OCI-LY7 (cell line): ENCODE results near the gene STIL. TPM values are rescaled to one million over a fixed set of nuclear protein-coding genes. Genes with fewer than 3 reads are reported as not detected.
A peak's percentile ranks its signal among the peaks of the same experiment; 100 is the strongest.

Experiments used
- Bru-seq: library from RNA; stranded (reverse); fragments of 400-500 nt; gene quantifications from one replicate; lab custom pipeline; 2021; lab: Mats Ljungman, UMichigan
- BruChase-seq, 2 experiments: library from RNA; stranded (reverse); fragments of 400-500 nt; gene quantifications; one replicate each; lab custom pipeline; 2021; lab: Mats Ljungman, UMichigan
- BruUV-seq: library from RNA; stranded (reverse); fragments of 400-500 nt; replicated peaks from 2 replicates; lab custom pipeline; 2021; lab: Mats Ljungman, UMichigan
- CTCF ChIA-PET: fragments of 300-600 bp; sonication (Branson Sonifier 250); formaldehyde crosslinking; loops from one replicate; lab custom pipeline; 2022; ENCODE audit warnings: antibody characterized with exemption; ENCODE audit not compliant: unreplicated experiment; lab: Charles Lee
- POLR2A ChIA-PET: fragments of 300-600 bp; sonication (Branson Sonifier 250); formaldehyde crosslinking; loops from one replicate; lab custom pipeline; 2022; ENCODE audit warnings: antibody characterized with exemption; lab: Charles Lee
- DNase-seq: peaks from one replicate; pipeline ENCODE4 v3.0.0-alpha.2; 2015; ENCODE audit warnings: low spot score
- H2AFZ ChIP-seq: fragments of 200-600 bp; sonication (generic), shearing (Covaris generic); 2 replicates; pipeline ENCODE4 v1.6.1; 2014; ENCODE audit warnings: mild to moderate bottlenecking, antibody characterized with exemption, low read length, moderate library complexity
- H3K27ac ChIP-seq: fragments of 200-600 bp; sonication (generic); 2 replicates; pipeline ENCODE4 v1.5.1; 2014; ENCODE audit warnings: mixed run types, low read depth, mild to moderate bottlenecking, moderate library complexity, low read length, inconsistent platforms; ENCODE audit not compliant: poor library complexity, severe bottlenecking
- H3K36me3 ChIP-seq: fragments of 200-600 bp; sonication (generic); 2 replicates; pipeline ENCODE4 v1.6.1; 2014; ENCODE audit warnings: mild to moderate bottlenecking, antibody characterized with exemption, low read length, moderate library complexity, mixed read lengths; ENCODE audit not compliant: insufficient read depth
- H3K4me1 ChIP-seq: fragments of 200-600 bp; sonication (generic); 2 replicates; pipeline ENCODE4 v1.5.1; 2014; ENCODE audit warnings: mild to moderate bottlenecking, low read length; ENCODE audit not compliant: insufficient read depth, poor library complexity, severe bottlenecking
- H3K4me2 ChIP-seq: fragments of 200-600 bp; sonication (generic); 2 replicates; pipeline ENCODE4 v1.6.1; 2014; ENCODE audit warnings: mild to moderate bottlenecking, low read length
- H3K4me3 ChIP-seq: fragments of 200-600 bp; sonication (generic); 2 replicates; pipeline ENCODE4 v1.5.1; 2014; ENCODE audit warnings: mild to moderate bottlenecking, low read depth, low read length; ENCODE audit not compliant: poor library complexity, severe bottlenecking
- H3K79me2 ChIP-seq: fragments of 200-600 bp; sonication (generic); 2 replicates; pipeline ENCODE4 v1.6.1; 2016; ENCODE audit warnings: low read depth, mild to moderate bottlenecking, low read length, moderate library complexity, mixed read lengths; ENCODE audit not compliant: insufficient read depth
- H3K9me2 ChIP-seq: fragments of 200-600 bp; sonication (generic); 2 replicates; pipeline ENCODE4 v1.6.1; 2016; ENCODE audit warnings: mild to moderate bottlenecking, low read length, mixed read lengths; ENCODE audit not compliant: insufficient read depth
- H3K9me3 ChIP-seq: fragments of 200-600 bp; sonication (generic); 2 replicates; pipeline ENCODE4 v1.6.1; 2014; ENCODE audit warnings: mild to moderate bottlenecking, mixed run types, low read length, mixed read lengths
- H4K20me1 ChIP-seq: fragments of 200-600 bp; sonication (generic); 2 replicates; pipeline ENCODE4 v1.6.1; 2014; ENCODE audit warnings: mild to moderate bottlenecking, antibody characterized with exemption, low read length, moderate library complexity, mixed read lengths; ENCODE audit not compliant: insufficient read depth
- CTCF ChIP-seq: fragments of 200-600 bp; sonication (generic); conservative IDR thresholded peaks from 2 replicates; pipeline ENCODE4 v1.5.1; 2014; ENCODE audit warnings: mild to moderate bottlenecking, antibody characterized with exemption, low read length, moderate library complexity, mixed read lengths
- EZH2phosphoT487 ChIP-seq: fragments of 200-600 bp; sonication (generic); IDR thresholded peaks from 2 replicates; pipeline ENCODE4 v1.6.1; 2018; ENCODE audit warnings: low read depth, borderline replicate concordance, mild to moderate bottlenecking, mixed run types, antibody characterized with exemption, low read length, moderate library complexity, mixed read lengths
- intact Hi-C: fragments of 100-400 bp; cut with micrococcal nuclease; formaldehyde crosslinking; loops from one replicate; pipeline ENCODE4 v1.10.0; 2022; ENCODE audit not compliant: unreplicated experiment
- long read RNA-seq: library from polyadenylated mRNA; stranded (forward); transcript quantifications from one replicate; pipeline ENCODE4 v2.0.0, GENCODE V29; 2022
- total RNA-seq, 2 experiments: library from RNA; depleted of rRNA in 1 of 2; stranded (reverse); fragments of >200 nt in 1 of 2; shearing (Covaris generic) in 1 of 2; gene quantifications; 2 replicates each; pipeline ENCODE4 v1.2.3, GENCODE V29; 2014 to 2022

The STIL gene
- total RNA-seq (2014; rRNA removed; shearing (Covaris generic)) = 39.8 and 46.6 TPM in 2 replicates
- 54.0 and 60.0 TPM in 2 replicates for total RNA-seq (2022)
- percentile 91 among the genes with signal in this experiment for Bru-seq, nascent RNA
- BruChase-seq, experiment 1, labeled RNA remaining after a 6-hour chase = percentile 84 among the genes with signal in this experiment
- percentile 89 among the genes with signal in this experiment for BruChase-seq, experiment 2, labeled RNA remaining after a 2-hour chase
- long read RNA-seq, full-length matches to known transcripts = 4 of 35 reads
- long read RNA-seq, partial matches to known transcripts = 2 of 35 reads
- long read RNA-seq, other reads (novel, unspliced or antisense) = 29 of 35 reads

DNA sequence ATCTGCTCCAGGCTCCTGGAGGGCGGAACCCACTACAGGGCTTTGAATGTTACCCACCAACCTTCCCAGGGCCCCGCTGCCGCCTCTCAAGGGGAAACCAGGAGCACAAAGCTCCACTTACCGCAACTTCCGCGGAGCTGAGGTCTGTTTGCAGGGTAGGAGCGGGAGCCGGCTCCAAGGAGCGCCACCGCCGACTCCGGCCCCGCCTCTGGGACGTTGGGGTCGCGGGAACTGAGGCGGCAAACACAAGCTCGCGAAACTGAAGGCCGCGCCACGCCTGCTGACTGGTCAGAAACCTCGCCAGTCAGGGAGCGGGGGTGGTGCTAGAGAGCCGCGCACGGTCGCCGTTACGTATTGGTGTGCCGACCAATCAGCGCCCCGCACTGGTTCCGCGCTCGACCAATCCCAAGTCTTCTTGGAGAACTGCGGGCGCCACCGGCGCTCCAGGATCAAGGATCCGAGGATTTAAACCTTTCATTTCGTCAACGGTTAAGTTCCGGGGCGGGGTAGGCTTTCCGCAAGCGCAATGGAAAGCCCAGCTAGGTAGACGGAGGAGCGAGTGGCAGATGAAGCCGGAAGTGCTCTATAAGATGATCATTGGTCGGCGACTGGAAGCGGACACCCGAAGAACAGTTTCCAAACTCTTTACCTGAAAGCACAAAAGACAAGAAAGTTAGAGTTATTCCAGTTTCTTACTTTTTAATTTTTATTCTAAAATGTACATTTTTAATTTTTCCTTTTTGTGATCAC is at the start of gene STIL:
TSS of gene STIL (minus strand) at position 233 of the 750 bp plus-strand sequence. CDS start 3,828 bp downstream, outside the sequence.
- Histone ChIP-seq H3K9me2 (no peaks in the 10 kb centered on the region), H2AFZ (peak within 1 kb of the TSS; percentile 89), H3K4me1 (peaks cover 21% of the 10 kb centered on the region), H3K79me2 (peaks cover 48% of the 10 kb centered on the region), H4K20me1 (peaks cover 12% of the 10 kb centered on the region; the same call in 1 of the 2 replicates), H3K9me3 (no peaks in the 10 kb centered on the region), H3K4me3 (peak within 1 kb of the TSS; percentile 97), H3K36me3 (peaks cover 39% of the 10 kb centered on the region), H3K4me2 (peak within 1 kb of the TSS; percentile 80), H3K27ac (peak within 1 kb of the TSS; percentile 88)
- TF ChIP-seq CTCF (no peak), EZH2phosphoT487 (no peak)
- no TSS peak for BruUV-seq
- DNase-seq = peak; percentile 100
- intact Hi-C loops = loop anchor here (1.0 to 2.0 kb wide), 2 partner anchors 20 to 123 kb away; no protein-coding TSS in a partner anchor
- CTCF ChIA-PET = interaction anchor here (0.7 to 1.6 kb wide), 3 partner anchors 10 to 19 kb away, joined by 4 to 7 read pairs (median 5); partner anchors contain the start of gene CMPK1
- POLR2A ChIA-PET = interaction anchor here (0.6 to 2.1 kb wide), 12 partner anchors 9 to 93 kb away, joined by 3 to 17 read pairs (median 4); partner anchors contain the start of gene CMPK1

- CTCF ChIA-PET = no interaction called here
- Histone ChIP-seq H3K9me3 (peaks cover 4% of the 10 kb centered on the region; the same call in 1 of the 2 replicates), H3K36me3 (peaks cover 10% of the 10 kb centered on the region; the same call in 1 of the 2 replicates), H3K9me2 (no peaks in the 10 kb centered on the region), H2AFZ (no peak overlapping the region), H3K4me1 (no peaks in the 10 kb centered on the region), H3K79me2 (peaks cover 23% of the 10 kb centered on the region; the same call in 1 of the 2 replicates), H3K4me2 (no peak overlapping the region), H3K4me3 (no peak overlapping the region), H3K27ac (no peak overlapping the region), H4K20me1 (no peaks in the 10 kb centered on the region; the same call in 1 of the 2 replicates)
- intact Hi-C loops = no loop called here
- no peak for DNase-seq
- TF ChIP-seq CTCF (no peak), EZH2phosphoT487 (no peak)
- BruUV-seq = no TSS peak
- POLR2A ChIA-PET = no interaction called here
These were observed 48.9 kb upstream of the STIL start for GRCh38 chr1:47362828-47363227.
